CD4-positive, alpha-beta T cell treated with Interleukin-1 beta for 1 hour (primary cell): ENCODE results near the gene LMOD3.

Source experiments
- DNase-seq, 2 donors: peaks; one replicate each; pipeline ENCODE4 v3.0.0-alpha.2; 2020 to 2022

Gene LMOD3

DNA sequence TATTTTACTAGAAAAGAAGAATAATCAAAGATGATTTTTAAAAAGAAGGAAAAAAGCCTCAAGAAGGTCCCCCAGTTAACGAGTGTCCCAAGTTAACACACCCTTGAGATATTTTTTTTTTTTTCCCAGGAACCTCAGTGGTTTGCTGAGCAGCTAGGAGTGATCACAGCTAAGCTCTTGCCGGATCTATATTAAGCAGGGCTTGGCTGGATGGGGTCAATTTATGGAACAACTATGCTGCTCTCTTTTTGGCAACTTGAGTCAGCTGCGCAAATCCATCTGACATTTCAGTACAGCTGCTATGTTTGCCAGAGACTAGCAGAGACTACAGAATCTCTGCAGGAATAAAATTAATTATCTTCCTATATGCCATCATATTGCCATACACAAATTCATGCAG is at the start of gene LMOD3:
Gene LMOD3, minus strand, starts transcription at position 193 of the 400 bp plus-strand sequence. CDS start 209 bp downstream, outside the sequence.
- no peak for DNase-seq

DNA sequence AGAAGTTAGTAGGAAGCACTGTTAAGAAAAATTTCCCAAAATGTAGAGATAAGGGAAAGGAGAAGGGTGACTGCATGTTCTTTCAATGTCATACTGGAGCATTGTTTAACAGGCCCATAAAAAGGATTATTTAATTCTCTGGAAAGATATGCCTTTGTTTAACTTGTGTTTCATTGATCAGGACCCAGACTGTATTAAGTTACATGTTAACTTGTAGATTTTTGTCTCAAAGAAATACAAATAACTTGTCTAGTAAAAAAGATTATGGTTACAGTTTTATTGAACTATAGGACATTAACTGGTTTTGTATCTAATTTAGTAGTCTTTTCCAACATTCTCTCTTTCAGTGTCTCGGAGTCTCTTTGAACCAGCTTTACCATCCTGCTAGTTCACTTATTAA is 49.7 kb upstream of the LMOD3 start:
- DNase-seq: no peak

DNA sequence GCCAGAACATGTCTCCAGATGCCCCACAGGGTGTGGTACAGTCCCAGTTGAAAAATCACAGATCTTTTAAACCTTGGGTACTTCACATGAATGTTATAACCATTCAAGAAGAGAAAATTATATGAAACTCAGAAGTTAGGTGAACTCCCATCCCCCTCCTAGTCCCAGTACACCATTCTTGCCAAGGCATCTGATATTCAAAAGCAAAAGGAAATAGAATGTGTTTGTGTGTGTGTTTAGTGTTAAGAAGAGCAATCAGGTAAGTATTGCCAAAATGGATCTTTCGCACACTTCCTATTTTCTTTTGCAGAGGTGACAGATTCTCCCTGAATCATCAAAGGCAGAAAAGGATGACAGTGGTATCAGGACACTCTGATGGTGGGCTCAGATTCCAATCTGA is 44.1 kb upstream of the LMOD3 start:
- DNase-seq: no peak

DNA sequence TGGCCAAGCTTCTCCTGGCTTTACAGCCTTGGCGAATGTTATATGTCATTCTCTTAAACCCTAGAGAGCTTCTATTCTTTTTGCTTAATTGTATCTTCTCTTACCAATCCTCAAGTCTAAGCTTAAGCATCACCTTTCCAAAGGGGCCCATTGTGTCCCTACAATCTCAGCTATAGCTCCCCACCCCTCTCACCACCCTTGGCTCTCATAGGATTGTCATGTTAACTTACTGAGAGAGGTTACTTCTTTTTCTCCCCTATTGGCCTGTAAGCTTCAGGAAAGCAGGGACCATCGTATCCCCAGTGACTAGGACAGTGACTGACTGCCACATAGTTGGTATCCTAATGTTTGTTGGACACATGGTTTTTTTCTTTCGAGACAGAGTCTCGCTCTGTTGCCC is 43.3 kb upstream of the LMOD3 start:
- DNase-seq: no peak

DNA sequence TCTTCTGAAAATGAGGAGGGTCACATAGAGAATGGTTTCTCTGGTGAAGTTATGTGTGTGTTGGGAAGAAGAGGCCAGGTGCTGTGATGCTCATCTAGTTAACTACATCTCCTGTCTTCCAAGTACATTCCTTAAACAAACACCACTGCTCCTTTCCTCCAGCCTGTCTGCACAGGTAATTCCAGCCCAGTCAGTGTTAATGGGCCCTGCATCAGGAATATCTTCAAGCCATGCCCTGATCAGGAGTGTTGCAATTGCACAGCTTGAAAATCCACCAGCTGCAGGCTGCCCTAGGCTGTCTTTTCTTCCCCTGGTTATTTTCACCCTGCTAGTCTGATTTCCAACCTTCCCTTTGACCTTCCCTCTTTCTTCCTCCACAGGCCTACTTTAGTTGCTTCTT is 41.9 kb upstream of the LMOD3 start:
- DNase-seq: no peak

DNA sequence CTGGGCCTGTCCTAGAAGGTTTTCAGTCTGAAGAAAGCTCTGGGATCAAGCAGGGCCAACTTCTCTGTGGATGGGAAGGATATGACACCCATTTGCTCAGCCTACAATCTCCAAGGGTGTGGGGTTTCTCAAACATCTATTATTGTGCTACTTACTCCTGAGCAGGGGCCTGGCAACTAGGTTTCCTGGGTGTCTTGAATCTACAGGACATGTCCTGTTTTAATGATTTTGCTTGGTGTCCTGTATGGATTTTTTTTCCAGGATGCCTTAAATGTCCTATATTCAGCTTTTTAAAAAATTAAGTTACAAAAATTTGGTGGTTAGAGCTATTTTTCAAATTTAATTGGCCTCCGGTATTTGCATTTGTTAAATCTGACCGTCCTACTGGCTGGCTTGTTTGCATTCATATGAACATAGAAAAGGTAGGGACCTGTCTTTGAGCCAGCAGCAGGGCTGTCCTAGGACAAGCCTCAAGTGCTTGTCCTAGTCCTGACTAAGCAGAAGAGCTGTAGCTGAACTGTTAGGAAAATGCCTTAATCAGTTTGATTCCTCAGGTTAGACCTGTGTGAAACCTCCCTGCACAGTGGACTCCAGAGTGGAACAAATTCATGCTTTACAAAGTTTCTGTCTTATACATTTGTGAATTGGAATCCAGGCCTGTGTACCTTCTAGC is 40.0 kb upstream of the LMOD3 start:
- DNase-seq: no peak

DNA sequence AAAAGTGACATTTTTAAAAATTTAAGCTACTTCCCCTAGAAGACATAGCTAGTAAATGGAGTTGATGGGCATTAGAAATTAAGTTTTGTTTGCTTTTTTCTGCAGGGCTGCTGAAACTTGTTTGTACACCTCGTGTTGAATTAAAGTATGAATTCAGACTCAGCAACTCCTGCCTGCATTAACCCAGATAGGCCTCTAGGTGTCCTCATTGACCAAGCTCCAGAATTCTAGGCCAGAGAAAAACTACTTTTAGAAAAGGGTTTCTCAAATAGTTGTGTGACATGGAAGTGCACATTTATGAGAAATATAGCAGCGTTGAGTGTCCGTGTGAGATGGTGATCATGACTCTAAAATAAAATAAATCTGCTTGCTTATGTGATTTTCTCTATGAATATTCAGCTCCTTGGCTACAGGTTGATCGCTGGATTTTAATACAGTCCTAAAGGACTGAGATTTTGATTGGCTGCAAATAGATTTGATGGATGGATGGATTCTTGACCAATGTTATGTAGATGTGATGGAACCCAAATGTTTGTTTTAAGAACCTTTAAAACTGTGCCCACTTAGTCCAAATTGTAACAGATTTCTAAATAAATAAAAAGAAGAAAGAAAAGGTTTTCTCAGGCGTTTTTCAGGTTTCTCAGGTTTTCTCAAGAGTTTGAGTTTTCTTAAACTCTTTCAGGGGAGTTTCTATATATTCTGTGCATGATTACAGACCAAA is 39.4 kb upstream of the LMOD3 start:
- DNase-seq: peak; percentile 31 to 65

DNA sequence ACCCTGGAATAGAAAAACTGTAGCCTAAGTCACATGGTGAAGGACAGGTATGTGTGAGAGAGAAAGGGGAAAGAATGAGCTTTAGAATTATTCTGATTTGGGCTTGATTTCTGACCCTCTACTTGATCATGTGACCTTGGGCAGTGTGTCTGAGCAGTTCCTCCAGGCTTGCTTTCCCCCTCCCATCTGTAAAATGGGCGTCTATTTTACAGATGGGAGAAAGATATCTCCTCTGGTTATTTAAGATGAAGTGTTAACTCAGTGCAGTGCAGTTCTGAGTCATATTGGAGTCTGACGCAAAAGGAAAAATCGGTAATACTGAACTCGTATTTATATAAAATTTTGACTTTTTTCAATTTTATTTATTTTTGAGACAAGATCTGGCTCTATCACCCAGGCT is 38.1 kb upstream of the LMOD3 start:
- DNase-seq: no peak

DNA sequence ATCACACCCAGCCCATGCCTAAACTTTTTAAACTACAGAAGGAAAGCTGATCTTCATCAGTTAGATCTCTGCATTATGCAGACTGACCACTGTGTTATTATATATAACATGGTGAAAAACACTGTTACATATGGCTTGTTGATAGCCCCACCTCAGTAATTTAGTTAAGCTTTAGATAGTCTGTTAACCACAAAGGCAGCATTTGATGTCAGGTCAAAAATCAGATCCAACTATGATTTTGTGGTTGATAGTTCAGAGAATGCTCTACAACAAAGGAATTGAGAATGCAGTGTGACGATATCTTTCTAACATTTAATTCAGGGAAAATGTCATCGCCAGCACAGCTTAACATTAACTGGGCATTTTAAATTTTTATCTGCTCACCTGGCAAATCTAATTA is 37.7 kb upstream of the LMOD3 start:
- no peak for DNase-seq

DNA sequence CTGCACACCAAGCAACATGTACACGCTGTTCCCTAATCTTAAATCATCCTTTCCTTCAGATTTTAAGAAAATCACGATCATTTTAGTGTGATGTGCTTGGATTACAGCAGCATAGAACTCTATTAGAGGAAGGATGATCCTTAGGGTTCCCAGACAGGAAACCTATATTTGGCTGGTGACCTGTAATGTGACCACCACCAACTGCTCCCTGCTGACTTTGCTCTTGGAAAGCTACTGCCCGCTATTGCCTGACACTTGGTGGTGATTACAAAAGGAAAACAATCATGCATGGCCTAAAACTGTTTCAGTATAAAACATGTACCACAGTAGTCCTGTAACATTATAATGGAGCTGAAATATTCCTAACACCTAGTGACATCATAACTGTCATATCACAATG is 27.2 kb upstream of the LMOD3 start:
- no peak for DNase-seq

DNA sequence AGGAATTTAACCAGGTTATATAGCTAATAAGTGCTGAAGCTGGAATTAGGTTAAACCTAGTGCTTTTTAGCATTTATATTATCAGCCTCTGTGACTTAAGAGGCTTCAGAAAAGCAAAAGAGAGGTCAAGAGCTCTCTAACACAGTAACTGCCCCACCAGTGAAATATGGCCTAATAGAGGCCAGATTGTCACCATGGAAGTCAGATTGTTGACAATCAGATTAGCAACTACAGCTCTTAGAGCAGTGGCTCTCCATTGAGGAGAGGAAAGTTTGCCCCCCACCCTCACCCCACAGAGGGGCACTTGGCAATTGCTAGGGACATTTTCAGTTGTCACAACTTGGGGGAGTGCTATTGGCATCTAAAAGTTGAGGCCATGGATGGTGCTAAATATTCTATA is 23.3 kb upstream of the LMOD3 start:
- DNase-seq: no peak

DNA sequence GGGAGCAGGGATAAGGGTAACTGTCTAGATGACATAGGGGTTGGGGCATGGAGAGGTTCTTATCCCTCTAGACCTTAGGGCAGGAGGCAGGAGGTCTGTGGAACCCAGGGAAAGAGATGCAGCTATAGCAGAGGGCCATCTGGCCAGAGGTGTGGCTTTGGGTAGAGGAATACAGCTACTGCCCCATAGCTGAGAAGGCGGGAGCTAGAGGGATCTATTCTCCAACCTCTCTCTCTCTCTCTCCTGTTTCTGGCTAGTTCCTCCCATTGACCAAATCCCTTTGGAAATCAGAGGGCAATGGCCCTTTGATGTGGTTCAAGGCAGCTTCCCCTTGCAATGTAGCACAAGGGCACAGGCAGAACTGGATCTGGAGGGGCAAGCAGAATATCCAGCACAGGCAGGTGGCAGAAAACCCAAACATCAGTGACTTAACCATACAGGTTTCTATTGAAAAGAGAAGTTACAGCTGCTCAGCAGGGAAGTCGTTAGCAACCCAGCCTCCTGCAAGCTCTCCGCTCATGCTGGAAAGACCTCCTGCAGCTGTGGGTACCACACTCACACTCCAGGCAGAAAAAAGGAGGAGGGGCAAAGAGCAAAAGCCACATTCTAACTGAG is 22.3 kb upstream of the LMOD3 start:
- no peak for DNase-seq

DNA sequence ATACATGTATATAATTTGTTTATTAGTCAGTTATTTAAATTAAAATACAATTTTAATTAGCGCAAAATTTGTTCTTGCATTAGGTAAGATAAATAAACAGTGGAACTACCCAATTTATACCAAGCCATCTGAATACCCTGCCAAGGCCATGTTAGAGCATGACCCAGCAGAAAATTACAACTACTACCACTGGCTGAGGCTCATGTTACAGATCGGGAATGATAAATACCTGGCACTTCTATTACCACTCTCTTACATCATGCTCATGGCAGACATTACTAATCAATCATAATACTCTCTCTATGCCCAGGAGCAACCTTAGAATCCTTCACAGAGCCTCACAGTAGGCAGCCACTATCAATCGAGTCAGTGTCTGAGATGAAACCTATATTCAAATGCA is 21.2 kb upstream of the LMOD3 start:
- no peak for DNase-seq

DNA sequence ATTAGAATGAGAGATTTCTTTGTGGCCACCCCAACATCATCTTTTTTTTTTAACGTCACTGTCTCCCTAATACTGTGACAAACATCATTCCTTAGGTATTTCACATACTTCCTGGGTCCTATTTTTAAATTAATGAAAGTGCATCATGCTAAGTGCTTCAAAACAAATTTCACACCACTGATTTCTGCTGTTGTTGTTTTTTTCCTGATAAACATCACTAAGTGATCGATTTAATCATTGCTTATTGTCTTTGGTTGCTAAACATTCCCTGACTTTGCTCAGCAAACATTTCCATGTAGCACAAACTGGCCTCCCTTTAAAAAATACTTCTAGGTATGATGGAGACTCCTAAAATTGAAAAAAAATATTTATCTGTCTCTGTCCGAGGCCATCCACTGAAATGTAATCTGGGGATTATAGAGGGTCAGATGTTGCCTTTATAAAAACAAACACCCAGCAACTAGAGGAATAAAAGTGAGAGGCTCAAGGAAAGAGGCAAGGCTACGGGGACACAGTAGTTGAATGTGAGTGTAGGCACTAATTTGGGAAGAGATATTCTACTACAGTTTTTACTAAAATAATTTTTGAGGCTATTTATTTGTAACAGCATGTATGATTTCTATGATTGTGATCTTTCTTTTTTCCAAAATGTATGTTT is 20.5 kb upstream of the LMOD3 start:
- DNase-seq: no peak

DNA sequence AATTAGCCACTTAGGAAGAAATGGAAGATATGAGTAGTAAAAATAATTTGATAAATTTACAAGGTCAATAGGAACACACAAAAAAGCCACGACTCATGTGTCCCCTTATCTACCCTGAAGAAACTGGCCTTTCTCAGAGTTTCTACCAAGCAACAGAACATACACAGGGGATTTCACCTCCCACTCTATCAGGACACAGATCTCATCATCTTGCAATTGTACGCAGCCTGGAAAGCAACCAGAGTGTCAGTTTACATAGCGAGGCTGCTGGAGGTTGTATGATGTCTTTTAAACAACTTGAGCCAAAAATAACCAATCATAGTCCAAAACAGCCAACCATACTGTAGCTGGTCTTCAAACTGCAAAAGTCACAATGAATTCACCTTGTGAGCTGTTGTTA is 19.7 kb upstream of the LMOD3 start:
- DNase-seq: no peak

DNA sequence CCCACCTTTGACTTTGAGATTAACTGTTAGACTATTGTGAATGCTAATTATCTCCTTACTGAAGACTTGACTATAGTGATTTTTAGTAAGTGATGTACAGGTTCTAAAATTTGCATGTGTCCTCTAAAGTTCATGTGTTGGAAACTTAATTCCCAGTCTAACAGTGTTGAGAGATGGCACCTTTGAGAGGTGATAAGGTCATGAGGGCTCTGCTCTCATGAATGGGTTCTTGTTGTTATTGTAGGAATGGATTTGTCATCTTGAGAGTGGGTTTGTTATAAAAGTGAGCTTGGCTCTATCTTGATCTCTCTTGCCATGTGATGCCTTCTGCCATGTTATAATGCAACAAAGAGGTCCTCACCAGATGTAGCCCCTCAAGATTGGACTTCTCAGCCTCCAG is 18.9 kb upstream of the LMOD3 start:
- no peak for DNase-seq

DNA sequence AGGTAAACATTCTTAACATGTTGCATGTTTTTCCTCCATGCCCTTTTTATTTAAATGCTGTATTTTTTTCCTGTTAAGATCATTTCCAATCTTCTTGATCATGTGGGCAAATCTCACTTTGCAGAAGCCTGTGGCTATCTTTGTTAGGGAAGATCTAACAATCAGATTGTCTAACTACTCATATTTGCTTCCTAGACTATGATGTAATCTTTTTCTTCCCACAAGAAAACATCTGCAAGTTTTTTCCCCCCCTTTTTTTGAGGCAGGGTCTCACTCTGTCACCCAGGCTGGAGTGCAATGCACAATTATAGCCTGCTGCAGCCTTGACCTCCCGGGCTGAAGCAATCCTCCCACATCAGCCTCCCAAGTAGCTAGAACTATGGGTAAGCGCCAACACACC is 15.0 kb upstream of the LMOD3 start:
- DNase-seq: no peak

DNA sequence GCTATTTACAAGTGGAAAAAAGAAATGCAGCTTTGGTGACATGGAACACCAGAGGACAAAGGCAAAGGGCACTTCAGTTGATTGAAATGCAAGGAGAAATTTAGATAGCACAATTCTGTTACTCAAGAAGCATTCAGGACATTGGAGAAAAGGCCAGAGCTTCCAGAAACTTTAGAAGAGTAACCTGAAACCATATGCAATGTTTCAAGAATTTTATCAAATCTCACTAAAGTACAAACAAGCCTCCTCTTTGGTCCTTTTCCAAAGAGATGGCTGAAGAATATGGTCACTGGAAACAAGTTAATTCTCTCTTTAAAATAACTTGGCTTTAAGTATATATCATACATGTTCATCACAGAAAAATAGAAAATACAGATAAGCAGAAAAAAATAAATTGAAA is 14.6 kb upstream of the LMOD3 start:
- DNase-seq: no peak

DNA sequence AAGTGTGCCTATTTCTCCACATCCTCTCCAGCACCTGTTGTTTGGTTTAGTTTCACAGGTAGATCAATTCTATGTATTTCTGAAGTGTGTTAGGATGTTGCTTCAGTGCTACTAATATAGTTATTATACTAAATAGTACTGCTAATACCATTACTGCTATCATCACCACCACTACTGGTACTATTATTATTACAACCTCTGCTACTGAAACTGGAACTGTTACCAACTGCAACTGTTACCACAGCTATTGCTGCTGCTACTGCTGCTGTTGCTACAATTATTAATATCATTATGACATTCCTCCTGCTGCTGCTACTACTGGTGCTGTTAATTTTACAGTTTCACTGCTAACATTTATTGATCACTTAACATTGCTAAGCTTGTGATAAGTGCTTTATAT is 8.3 kb upstream of the LMOD3 start:
- DNase-seq: no peak

DNA sequence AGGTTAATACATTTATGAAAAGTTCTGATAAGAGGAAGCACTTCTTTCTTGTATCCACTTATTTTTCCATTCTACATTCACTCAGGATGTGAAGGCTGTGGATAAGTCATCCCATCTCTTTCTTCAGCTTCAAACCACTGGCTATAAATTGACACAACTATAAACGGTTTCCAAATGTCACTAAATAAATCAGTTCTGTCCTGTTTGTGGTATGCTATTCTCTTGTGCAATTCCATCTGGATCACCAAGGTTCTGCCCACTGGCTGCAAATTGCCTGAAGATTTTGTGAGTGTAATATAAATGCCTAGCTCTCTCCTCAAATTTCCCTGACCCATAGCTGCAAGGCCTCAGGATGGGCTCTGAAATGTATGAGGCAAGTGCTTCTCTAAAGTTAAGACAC is 7.1 kb upstream of the LMOD3 start:
- DNase-seq: no peak

DNA sequence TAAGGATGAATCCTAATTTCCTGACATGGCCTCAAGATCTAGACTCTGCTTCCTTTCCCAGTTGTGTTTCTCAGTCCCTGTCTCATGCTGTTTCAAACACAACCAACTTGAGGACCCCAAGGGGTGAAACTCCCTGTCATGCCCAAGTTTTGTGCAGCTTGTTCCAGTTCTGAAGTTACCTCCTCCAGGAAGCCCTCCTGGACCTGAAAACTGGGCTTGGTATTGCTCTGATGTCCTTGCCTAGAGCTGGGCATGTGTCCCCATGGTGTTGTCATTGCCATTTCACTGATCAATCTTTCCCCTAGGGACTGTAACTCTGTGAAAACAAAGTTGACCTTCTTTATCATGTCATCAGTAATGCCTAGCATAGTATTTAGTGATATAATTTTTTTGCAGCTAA is 6.1 kb upstream of the LMOD3 start:
- no peak for DNase-seq

DNA sequence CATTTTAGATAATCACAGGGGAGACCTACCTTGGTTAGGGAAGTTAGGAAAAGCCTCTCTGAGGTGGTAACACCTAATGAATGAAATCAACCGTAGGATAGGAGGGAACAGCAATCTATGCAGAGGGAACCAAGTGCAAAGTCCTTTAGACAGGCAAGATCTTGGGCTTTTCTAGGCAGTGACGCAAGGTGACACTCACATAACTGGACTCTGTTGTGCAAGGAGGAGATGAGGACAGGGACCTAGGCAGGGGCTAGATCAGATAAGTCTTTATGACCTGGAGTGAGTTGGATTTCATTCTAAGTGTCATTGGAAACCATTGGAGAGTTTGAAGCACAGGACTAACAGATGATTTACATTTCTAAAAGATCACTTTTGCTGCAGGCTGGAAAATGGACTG is 4.6 kb upstream of the LMOD3 start:
- no peak for DNase-seq

DNA sequence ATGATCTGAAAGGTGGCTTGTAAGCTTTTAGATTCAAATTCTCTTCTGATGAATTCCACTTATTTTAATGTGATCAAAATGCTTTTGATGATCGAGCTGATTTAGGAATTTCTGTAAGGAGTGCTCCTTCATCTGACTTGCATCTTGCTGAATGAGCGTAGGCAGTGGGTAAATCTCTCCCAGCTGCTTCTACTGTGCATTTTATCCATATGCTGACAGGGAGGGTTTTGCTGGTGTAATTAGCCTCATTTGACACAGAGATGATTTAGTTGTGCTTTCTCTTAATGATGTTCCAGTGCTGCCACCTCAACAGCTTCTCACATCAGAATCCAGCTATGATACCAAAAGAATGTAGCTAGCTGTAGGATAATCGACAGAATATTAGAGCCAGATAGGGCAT is 3.8 kb upstream of the LMOD3 start:
- no peak for DNase-seq

DNA sequence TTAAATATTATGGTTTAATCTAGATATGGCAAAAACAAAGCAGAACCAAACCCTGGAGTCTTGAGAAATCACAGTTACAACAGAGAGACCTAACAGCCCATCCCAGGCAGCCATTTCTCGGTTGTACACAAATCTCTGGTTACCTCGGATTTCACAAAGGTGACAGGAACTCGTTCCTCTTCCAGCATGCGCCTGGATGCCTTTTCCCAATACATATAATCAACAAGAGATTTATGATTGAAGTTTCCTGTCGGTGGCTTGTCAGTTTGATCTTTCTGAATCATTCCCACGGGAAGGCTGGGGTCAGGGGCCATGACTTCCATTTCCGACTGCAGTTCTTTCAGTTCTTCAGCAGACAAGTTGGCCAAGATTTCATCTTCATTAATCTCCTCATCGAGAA is 445 bp downstream of the LMOD3 start:
- DNase-seq: no peak
